Body of pancreas (tissue), 4 donors: ENCODE results near the gene REG3A. TPM values are rescaled to one million over a fixed set of nuclear protein-coding genes. Genes with fewer than 3 reads are reported as not detected.
A peak's percentile ranks its signal among the peaks of the same experiment; 100 is the strongest.

Experiments
- ATAC-seq: fragments of 150-250 bp; one replicate; pipeline ENCODE4 v1.9.1; 2016
- DNase-seq, 4 donors: peaks; one replicate each; pipeline ENCODE4 v3.0.0-alpha.2; 2019
- H3K27ac ChIP-seq, 4 donors: fragments of 200-600 bp; sonication (generic); 1 replicate in 3 of 4; 2 replicates in 1 of 4; pipeline versions ENCODE4 v1.5.1 to v1.6.1; 2016 to 2019; ENCODE audit warnings: mild to moderate bottlenecking in 1 of 4, mixed read lengths in 1 of 4, moderate library complexity in 1 of 4
- H3K27me3 ChIP-seq, 2 donors: fragments of 200-600 bp; sonication (generic); one replicate each; pipeline ENCODE4 v1.6.0; 2016; ENCODE audit warnings: mild to moderate bottlenecking in 1 of 2
- H3K36me3 ChIP-seq, 2 donors: fragments of 200-600 bp; sonication (generic); replicated peaks in 1 of 2; 2 replicates each; pipeline ENCODE4 v1.5.1; 2016; ENCODE audit warnings: low read depth in 2 of 2; ENCODE audit not compliant: insufficient read depth in 1 of 2
- H3K4me1 ChIP-seq: fragments of 200-600 bp; sonication (generic); one replicate; pipeline ENCODE4 v1.6.0; 2016
- H3K4me3 ChIP-seq, 2 donors: fragments of 200-600 bp; sonication (generic); 1 replicate in 1 of 2; 2 replicates in 1 of 2; pipeline ENCODE4 v1.5.1; 2016 to 2019
- H3K9me3 ChIP-seq, 3 donors: fragments of 200-600 bp; sonication (generic); 1 replicate in 2 of 3; 2 replicates in 1 of 3; pipeline ENCODE4 v1.5.1; 2016
- CTCF ChIP-seq, 7 experiments: fragments of 450-650 bp in 4 of 7; fragments of 200-600 bp in 3 of 7; sonication (generic) in 3 of 7; IDR thresholded peaks; one replicate each; pipeline ENCODE4 v1.5.1; 2016 to 2019; ENCODE audit warnings: antibody characterized with exemption in 7 of 7
- POLR2A ChIP-seq, 3 donors: fragments of 450-650 bp; IDR thresholded peaks; one replicate each; pipeline ENCODE4 v1.6.1; 2016; ENCODE audit warnings: antibody characterized with exemption in 3 of 3, mild to moderate bottlenecking in 2 of 3
- WGBS, 2 donors: methylation state at CpG; one replicate each; pipeline ENCODE4 v1.1.5; 2017; 5-methylcytosine and 5-hydroxymethylcytosine counted together
- intact Hi-C: fragments of 100-400 bp; cut with DNase I; formaldehyde crosslinking; loops from one replicate; pipeline ENCODE4 v1.15.1; 2023
- total RNA-seq, 2 donors: library from RNA; depleted of rRNA; stranded (reverse); fragments of >200 nt; gene quantifications; one replicate each; pipeline ENCODE4 v1.1.0, GENCODE V29; 2016

REG3A gene
- 100 to 1,000 TPM; 351 to 831 TPM for total RNA-seq

DNA sequence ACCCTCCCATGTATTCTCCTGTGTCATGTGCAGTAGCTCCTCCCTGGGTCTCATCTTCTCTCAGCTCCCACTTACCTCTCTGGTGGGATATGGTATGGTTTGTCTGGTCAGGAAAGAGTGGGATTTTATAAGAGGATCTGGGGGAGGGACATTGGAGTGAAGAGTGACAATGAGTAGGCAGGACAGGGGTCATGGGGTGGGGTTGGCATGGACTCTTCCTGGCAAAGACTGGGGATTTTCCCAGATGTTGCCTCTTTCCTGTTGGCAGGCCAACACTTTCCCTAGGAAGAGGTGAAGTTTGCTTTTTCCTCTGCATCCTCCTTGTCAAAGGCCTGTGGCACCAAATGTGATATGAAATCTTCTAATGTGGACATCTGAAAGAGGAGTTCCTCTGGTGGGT, at the start of gene REG3A:
TSS of gene REG3A (minus strand) at position 101 of the 400 bp plus-strand sequence. CDS start 348 bp downstream, outside the sequence.
- ATAC-seq (no peak), DNase-seq (peak in 1 of 4 donors; percentile 31)
- H3K4me1 ChIP-seq = peaks cover 41% of the 10 kb centered on the region
- no peaks in the 10 kb centered on the region for H3K36me3 ChIP-seq
- intact Hi-C loops = no loop called here
- peak within 1 kb of the TSS in 1 of 4 donors; percentile 60 for H3K27ac ChIP-seq
- no peak within 1 kb of the TSS for H3K4me3 ChIP-seq
- H3K27me3 ChIP-seq = no peaks in the 10 kb centered on the region
- peak in 2 of 3 donors; percentile 40 to 61 for TF ChIP-seq POLR2A (IDR thresholded peaks at IDR 0.05)
- no peak for TF ChIP-seq CTCF (IDR thresholded peaks at IDR 0.05)
- H3K9me3 ChIP-seq = no peaks in the 10 kb centered on the region

DNA sequence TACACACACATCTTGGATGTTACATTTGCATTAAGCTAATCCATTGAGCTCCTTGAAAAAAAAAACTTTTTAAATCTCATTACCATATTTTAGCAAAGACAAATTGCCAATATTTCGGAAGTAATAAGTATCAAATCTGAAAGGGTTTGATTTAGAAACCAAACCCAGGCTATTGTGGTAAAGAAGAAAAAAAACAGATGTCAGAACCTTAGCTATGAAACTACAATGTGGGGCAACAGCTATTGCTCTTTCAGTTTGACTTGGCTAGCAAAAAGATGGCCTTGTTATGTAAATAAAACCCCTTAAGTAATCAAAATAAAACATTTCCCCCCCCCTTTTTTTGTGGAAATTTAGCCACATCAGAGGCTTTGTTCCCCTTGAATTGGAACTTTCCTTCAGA, 41.2 kb upstream of the REG3A start:
- H3K27ac ChIP-seq = no peak overlapping the region
- whole genome bisulfite sequencing, 2 donors = 84 to 94% methylated on average over 1 of the region's 1 CpG
- DNase-seq = no peak

GRCh38 chr2:79191816-79192215, 32.3 kb upstream of the REG3A start:
- no peaks in the 10 kb centered on the region for H3K36me3 ChIP-seq
- H3K27ac ChIP-seq = peak overlapping the region in 1 of 4 donors; percentile 70
- DNase-seq = no peak
- 74 to 92% methylated on average over 7 of the region's 7 CpGs for WGBS, 2 donors
- TF ChIP-seq CTCF (IDR thresholded peaks at IDR 0.05) (no peak), POLR2A (IDR thresholded peaks at IDR 0.05) (no peak)
- intact Hi-C loops = no loop called here
- peaks cover 48% of the 10 kb centered on the region for H3K4me1 ChIP-seq
- H3K9me3 ChIP-seq = no peaks in the 10 kb centered on the region
- H3K27me3 ChIP-seq = no peaks in the 10 kb centered on the region
- H3K4me3 ChIP-seq = no peak overlapping the region
- ATAC-seq = no peak

More for the DNA sequence above, 41.2 kb upstream of the REG3A start:
- no peak for ATAC-seq
- Histone ChIP-seq H3K27me3 (no peaks in the 10 kb centered on the region), H3K36me3 (no peaks in the 10 kb centered on the region), H3K4me1 (peaks cover 5% of the 10 kb centered on the region), H3K9me3 (no peaks in the 10 kb centered on the region), H3K4me3 (no peak overlapping the region)
- TF ChIP-seq POLR2A (IDR thresholded peaks at IDR 0.05) = no peak
- TF ChIP-seq CTCF (IDR thresholded peaks at IDR 0.05) = no peak
- intact Hi-C loops = no loop called here

DNA sequence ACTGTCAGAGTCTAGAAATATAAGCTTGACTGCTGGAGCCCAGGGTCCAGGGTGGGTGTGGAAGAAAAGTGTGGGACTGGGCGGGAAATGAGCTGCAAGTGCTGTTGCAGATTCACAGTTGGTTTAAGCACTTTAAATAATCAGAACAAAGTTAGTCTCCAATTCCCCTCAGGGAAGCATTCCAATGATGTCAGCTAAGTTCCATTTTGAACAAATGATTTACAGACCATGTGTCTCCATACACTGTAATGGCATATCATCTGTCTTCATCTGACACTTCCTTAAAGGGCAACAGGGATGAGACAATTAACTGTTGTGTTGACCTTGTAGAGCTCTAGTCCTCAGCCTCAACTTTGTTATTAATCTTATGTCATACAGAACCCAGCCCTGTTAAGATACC, 31.5 kb upstream of the REG3A start:
- ATAC-seq = peak; percentile 20
- 58 to 92% methylated on average over 1 of the region's 1 CpG for WGBS, 2 donors
- DNase-seq = no peak

More for the DNA sequence above, 31.5 kb upstream of the REG3A start:
- Histone ChIP-seq H3K4me1 (peaks cover 56% of the 10 kb centered on the region), H3K4me3 (no peak overlapping the region), H3K27ac (peak overlapping the region; percentile 25 to 70 (median 40)), H3K27me3 (no peaks in the 10 kb centered on the region), H3K36me3 (no peaks in the 10 kb centered on the region), H3K9me3 (no peaks in the 10 kb centered on the region)
- intact Hi-C loops = no loop called here
- TF ChIP-seq POLR2A (IDR thresholded peaks at IDR 0.05) (no peak), CTCF (IDR thresholded peaks at IDR 0.05) (no peak)
